Prostate gland (tissue), 2 donors: ENCODE data around the gene FGFR1OP2. TPM values are rescaled to one million over a fixed set of nuclear protein-coding genes. Genes with fewer than 3 reads are reported as not detected.
A peak's percentile ranks its signal among the peaks of the same experiment; 100 is the strongest.

Experiments
- DNase-seq: peaks from one replicate; pipeline ENCODE4 v3.0.0-alpha.2; 2019; ENCODE audit warnings: low spot score
- H3K27ac ChIP-seq, 2 donors: fragments of 200-600 bp; sonication (generic); 2 replicates each; pipeline ENCODE4 v1.5.1; 2017 to 2019
- H3K27me3 ChIP-seq: fragments of 200-600 bp; sonication (generic); replicated peaks from 2 replicates; pipeline ENCODE4 v1.5.1; 2019; ENCODE audit not compliant: insufficient read depth
- H3K36me3 ChIP-seq, 2 donors: fragments of 200-600 bp; sonication (generic); 1 replicate in 1 of 2; 2 replicates in 1 of 2; pipeline versions ENCODE4 v1.5.1 to v1.8.1; 2017 to 2019
- H3K4me1 ChIP-seq: fragments of 200-600 bp; sonication (generic); replicated peaks from 2 replicates; pipeline ENCODE4 v1.5.1; 2019
- H3K4me3 ChIP-seq, 2 donors: fragments of 200-600 bp; sonication (generic); 2 replicates each; pipeline ENCODE4 v1.5.1; 2017 to 2019
- H3K9me3 ChIP-seq: fragments of 200-600 bp; sonication (generic); 2 replicates; pipeline ENCODE4 v1.5.1; 2017
- CTCF ChIP-seq, 4 experiments: fragments of 200-600 bp in 2 of 4; fragments of 450-650 bp in 2 of 4; sonication (generic) in 2 of 4; IDR thresholded peaks; 1 replicate in 3 of 4; 2 replicates in 1 of 4; pipeline ENCODE4 v1.5.1; 2016 to 2019; ENCODE audit warnings: antibody characterized with exemption in 4 of 4, mild to moderate bottlenecking in 2 of 4, moderate library complexity in 2 of 4
- POLR2A ChIP-seq: fragments of 450-650 bp; IDR thresholded peaks from one replicate; pipeline ENCODE4 v1.6.1; 2016; ENCODE audit warnings: antibody characterized with exemption, mild to moderate bottlenecking
- POLR2AphosphoS5 ChIP-seq: sonication (generic); formaldehyde crosslinking; IDR thresholded peaks from one replicate; pipeline ENCODE4 v1.6.1; 2017; ENCODE audit warnings: antibody characterized with exemption
- WGBS: methylation state at CpG from one replicate; pipeline ENCODE4 v1.1.5; 2018; 5-methylcytosine and 5-hydroxymethylcytosine counted together
- intact Hi-C: fragments of 100-400 bp; cut with DNase I; formaldehyde crosslinking; loops from one replicate; pipeline ENCODE4 v1.14.2; 2022
- total RNA-seq, 2 donors: library from RNA; depleted of rRNA; stranded (reverse); fragments of >200 nt; gene quantifications; one replicate each; pipeline ENCODE4 v1.1.0, GENCODE V29; 2016

FGFR1OP2 gene
- total RNA-seq, 2 donors from 2014 or later: 45.0 to 64.4 TPM

GRCh38 chr12:26938701-26939062 is 412 bp downstream of the FGFR1OP2 start:
- no peaks in the 10 kb centered on the region for H3K4me1 ChIP-seq
- intact Hi-C loops: loop anchor here (2.0 to 5.0 kb wide), 2 partner anchors 76 to 309 kb away; partner anchors contain the start of gene TM7SF3
- H3K9me3 ChIP-seq: no peaks in the 10 kb centered on the region
- under 1% methylated on average over 27 of the region's 28 CpGs for WGBS
- no peaks in the 10 kb centered on the region for H3K36me3 ChIP-seq
- H3K27me3 ChIP-seq: no peaks in the 10 kb centered on the region
- TF ChIP-seq POLR2AphosphoS5 (no peak), CTCF (IDR thresholded peaks at IDR 0.05) (no peak), POLR2A (no peak)
- peak overlapping the region; percentile 95 to 98 for H3K27ac ChIP-seq
- peak overlapping the region; percentile 79 to 90 for H3K4me3 ChIP-seq
- DNase-seq: peak; percentile 12

- WGBS: 2% methylated on average over 9 of the region's 9 CpGs
- intact Hi-C loops: loop anchor here (2.0 to 5.0 kb wide), 2 partner anchors 75 to 308 kb away; partner anchors contain the start of gene TM7SF3
- Histone ChIP-seq H3K27ac (peak overlapping the region; percentile 95 to 98), H3K36me3 (no peaks in the 10 kb centered on the region), H3K27me3 (no peaks in the 10 kb centered on the region), H3K9me3 (no peaks in the 10 kb centered on the region), H3K4me1 (no peaks in the 10 kb centered on the region), H3K4me3 (peak overlapping the region; percentile 79 to 90)
- DNase-seq: no peak
- TF ChIP-seq POLR2AphosphoS5 (peak; percentile 33), CTCF (IDR thresholded peaks at IDR 0.05) (no peak), POLR2A (no peak)
Observed at GRCh38 chr12:26939192-26939832, 1.0 kb downstream of the FGFR1OP2 start.

- DNase-seq: no peak
- H3K4me1 ChIP-seq: no peaks in the 10 kb centered on the region
- no peaks in the 10 kb centered on the region for H3K9me3 ChIP-seq
- TF ChIP-seq POLR2A (no peak), CTCF (IDR thresholded peaks at IDR 0.05) (no peak), POLR2AphosphoS5 (no peak)
- H3K4me3 ChIP-seq: peak overlapping the region in 1 of 2 donors; percentile 90
- intact Hi-C loops: loop anchor here (2.0 to 5.0 kb wide), 2 partner anchors 75 to 307 kb away; partner anchors contain the start of gene TM7SF3
- 43% methylated on average over 1 of the region's 1 CpG for WGBS
- H3K27ac ChIP-seq: no peak overlapping the region
- no peaks in the 10 kb centered on the region for H3K36me3 ChIP-seq
- no peaks in the 10 kb centered on the region for H3K27me3 ChIP-seq
Observed at GRCh38 chr12:26939953-26940352, 1.7 kb downstream of the FGFR1OP2 start.

- Histone ChIP-seq H3K27ac (no peak overlapping the region), H3K36me3 (no peaks in the 10 kb centered on the region), H3K27me3 (no peaks in the 10 kb centered on the region), H3K4me1 (no peaks in the 10 kb centered on the region), H3K4me3 (no peak overlapping the region), H3K9me3 (no peaks in the 10 kb centered on the region)
- intact Hi-C loops: no loop called here
- DNase-seq: no peak
- WGBS: 71% methylated on average over 3 of the region's 3 CpGs
- TF ChIP-seq POLR2A (no peak), CTCF (IDR thresholded peaks at IDR 0.05) (no peak), POLR2AphosphoS5 (no peak)
Observed at GRCh38 chr12:26940516-26941214, 2.4 kb downstream of the FGFR1OP2 start.
